DOHH2 (cell line): ENCODE measurements around the gene VNN1.

ENCODE experiments used
- EZH2phosphoT487 ChIP-seq: fragments of 200-600 bp; sonication (generic); IDR thresholded peaks from 2 replicates; pipeline ENCODE4 v1.6.1; 2017; ENCODE audit warnings: borderline replicate concordance, mild to moderate bottlenecking, antibody characterized with exemption, low read length, moderate library complexity, mixed read lengths
- TF ChIP-seq, protein P1 (sequence below): fragments of 200-600 bp; sonication (generic); IDR thresholded peaks from one replicate; pipeline ENCODE4 v1.5.1; 2014; ENCODE audit warnings: antibody characterized with exemption, mild to moderate bottlenecking, low read depth, low read length; ENCODE audit not compliant: poor library complexity, severe bottlenecking

DNA sequence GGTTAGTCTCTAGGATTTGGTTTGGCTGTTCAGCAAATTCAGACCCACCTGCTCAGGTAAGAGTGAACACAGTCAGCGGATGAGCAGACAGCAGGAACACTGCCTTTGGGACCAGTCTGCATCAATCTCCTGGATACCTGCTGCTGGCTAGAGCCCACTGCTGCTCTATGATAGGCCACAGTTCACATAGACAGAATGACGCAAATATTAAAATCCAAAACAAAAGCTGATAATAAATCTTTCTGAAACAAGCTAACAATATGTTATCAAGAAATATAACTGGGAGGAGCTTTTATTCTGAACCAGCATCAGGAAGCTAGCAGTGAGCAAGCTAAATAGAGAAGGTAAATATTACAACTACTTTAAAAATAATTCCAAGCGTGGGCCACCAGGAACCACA is 54.8 kb downstream of the VNN1 start, which contains the start of gene TAAR1:
- TF ChIP-seq, protein P1, sequence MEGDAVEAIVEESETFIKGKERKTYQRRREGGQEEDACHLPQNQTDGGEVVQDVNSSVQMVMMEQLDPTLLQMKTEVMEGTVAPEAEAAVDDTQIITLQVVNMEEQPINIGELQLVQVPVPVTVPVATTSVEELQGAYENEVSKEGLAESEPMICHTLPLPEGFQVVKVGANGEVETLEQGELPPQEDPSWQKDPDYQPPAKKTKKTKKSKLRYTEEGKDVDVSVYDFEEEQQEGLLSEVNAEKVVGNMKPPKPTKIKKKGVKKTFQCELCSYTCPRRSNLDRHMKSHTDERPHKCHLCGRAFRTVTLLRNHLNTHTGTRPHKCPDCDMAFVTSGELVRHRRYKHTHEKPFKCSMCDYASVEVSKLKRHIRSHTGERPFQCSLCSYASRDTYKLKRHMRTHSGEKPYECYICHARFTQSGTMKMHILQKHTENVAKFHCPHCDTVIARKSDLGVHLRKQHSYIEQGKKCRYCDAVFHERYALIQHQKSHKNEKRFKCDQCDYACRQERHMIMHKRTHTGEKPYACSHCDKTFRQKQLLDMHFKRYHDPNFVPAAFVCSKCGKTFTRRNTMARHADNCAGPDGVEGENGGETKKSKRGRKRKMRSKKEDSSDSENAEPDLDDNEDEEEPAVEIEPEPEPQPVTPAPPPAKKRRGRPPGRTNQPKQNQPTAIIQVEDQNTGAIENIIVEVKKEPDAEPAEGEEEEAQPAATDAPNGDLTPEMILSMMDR: no peak
- TF ChIP-seq EZH2phosphoT487: no peak
